ENCODE data around the gene TBX2. TPM values are rescaled to one million over a fixed set of nuclear protein-coding genes. Genes with fewer than 3 reads are reported as not detected.

The TBX2 gene
- total RNA-seq, 1 experiment from 2014 or later = 0.95 TPM

GRCh38 chr17:61402073-61402541 is 2.5 kb downstream of the TBX2 start:
- DNase-seq (ENCODE audit: low spot score) = no peak

- DNase-seq (ENCODE audit: low spot score) = no peak
Observed at GRCh38 chr17:61402978-61403800, 3.5 kb downstream of the TBX2 start.

DNA sequence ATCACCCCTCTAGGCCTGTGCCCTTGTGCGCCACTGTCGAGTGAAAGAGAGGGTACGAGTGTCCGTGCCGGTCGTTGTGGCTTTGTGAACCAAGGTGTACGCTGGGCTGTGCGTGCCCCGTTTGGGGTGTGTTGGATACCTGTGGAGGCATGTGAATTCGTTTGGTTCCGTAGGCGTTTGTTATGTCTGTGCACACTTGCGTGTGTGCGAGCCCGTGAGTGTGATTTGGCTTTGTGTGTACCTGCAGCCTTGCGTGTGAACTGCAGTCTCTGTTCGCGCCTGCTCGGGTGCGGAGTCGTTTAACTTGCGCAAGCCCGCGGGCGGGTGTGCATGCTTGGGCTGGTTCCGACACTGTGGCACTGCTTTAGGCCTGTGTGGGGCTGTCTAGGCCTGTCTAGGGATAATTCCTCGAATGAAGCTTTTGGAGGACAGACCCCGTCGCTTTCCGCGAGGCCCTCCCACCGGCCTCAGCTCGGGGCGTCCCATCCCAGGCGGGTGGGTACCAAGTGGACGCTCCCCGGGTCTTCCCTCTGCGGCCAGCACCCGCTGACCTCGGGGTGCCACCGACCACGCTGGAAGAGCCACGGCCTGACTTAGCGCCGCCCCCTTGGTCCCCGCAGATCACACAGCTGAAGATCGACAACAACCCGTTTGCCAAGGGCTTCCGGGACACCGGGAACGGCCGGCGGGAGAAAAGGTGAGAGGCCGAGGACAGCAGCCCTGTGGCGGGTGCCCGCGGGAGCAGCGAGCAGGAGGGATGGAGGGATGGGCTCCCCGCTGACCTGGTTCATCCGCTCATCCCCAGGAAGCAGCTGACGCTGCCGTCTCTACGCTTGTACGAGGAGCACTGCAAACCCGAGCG is 4.4 kb downstream of the TBX2 start:
- DNase-seq (ENCODE audit: low spot score) = no peak

- DNase-seq (ENCODE audit: low spot score) = no peak
Observed at GRCh38 chr17:61404663-61404912, 4.9 kb downstream of the TBX2 start.

- no peak for DNase-seq (ENCODE audit: low spot score)
Observed at GRCh38 chr17:61404913-61405685, 5.5 kb downstream of the TBX2 start.

GRCh38 chr17:61405686-61406536 is 6.3 kb downstream of the TBX2 start:
- no peak for DNase-seq (ENCODE audit: low spot score)

DNA sequence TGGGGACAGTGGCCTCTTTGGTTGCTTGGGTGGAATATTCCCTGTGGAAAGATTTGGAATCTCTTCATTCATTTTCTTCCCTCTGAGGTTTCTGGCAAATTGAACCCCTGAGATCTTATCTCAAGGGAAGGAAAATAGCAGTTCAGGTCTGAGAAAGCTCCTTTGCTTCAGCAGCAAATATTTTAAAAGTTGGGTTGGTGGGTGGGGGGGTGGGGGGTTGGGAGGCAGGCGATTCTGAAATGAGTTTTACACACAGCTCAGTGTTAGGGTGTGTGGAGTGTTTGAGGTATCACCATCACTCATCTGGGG is 6.8 kb downstream of the TBX2 start:
- DNase-seq (ENCODE audit: low spot score) = no peak

DNA sequence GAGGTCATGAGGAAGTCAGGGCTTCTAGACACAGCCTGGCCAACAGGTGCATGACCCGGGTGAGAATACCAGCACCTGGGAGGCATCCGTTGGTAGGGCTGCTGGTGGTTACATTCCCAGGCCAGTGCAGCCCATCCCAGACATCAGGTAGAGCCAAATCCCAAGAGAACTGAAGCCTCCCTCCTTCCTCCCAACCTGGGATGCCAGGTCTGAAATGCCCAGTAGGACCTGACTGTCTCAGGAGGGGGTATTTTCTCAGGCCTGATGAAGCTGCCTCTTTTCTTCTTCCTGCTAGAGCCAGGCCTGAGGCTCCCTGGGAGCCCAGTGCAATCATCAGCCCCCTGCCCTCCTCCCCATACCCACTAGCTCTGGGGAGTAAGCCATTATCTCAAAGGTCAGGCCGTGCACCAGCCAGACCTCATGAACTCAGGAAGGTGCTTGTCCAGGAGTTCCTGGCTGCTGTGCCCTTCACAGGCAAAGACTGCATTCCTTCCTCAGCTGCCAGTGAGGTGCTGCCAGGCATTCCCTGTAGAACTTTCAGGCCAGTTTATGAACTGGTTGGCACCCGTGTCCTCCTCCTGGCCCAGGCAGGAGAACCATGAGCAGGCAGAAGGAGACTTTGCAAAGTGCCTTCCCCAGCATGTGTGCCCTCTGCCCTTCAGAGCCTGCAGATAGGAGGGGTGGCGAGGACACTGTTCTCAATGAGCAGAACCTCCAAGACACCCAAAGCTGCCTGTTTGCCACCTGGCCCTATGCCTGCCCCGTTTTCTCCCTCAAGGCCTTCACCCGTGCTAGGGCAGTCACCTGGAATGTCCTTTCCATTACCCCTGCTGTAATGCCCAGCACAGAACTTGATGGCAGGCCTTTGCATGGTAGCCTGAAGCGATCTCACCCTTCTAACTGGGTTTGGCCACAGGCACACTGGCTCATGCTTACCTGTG is 7.6 kb downstream of the TBX2 start:
- DNase-seq (ENCODE audit: low spot score) = no peak

DNA sequence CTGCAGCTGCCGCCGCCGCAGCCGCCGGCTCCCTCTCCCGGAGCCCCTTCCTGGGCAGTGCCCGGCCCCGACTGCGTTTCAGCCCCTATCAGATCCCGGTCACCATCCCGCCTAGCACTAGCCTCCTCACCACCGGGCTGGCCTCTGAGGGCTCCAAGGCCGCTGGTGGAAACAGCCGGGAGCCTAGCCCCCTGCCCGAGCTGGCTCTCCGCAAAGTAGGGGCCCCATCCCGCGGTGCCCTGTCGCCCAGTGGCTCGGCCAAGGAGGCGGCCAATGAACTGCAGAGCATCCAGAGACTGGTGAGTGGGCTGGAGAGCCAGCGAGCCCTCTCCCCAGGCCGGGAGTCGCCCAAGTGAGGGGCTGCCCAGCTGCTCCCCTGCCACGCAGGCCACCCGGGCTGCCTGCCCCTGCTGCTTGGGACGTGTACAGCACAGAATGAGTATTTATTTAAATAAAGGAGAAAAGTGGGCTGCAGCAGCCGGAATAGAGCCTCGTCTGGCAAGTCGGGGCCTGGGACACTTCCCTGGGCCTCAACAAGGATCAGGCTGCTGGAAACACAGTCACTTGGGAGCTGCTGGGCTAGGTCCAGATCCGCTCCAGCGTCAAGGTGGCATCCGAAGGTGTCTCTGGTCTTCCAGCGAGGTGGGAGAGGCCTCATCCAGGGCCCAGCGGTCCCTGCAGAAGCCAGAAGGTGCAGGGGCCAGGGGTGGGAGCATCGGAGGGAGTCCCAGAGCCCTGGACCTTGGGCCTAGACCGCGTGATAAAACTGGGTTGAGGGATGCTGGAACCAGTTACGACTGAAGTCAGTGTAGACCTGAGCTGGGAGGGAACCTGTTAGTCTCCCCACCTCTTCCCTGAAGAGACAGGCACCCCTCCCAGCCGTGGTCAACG is 8.8 kb downstream of the TBX2 start:
- DNase-seq (ENCODE audit: low spot score) = no peak

DNA sequence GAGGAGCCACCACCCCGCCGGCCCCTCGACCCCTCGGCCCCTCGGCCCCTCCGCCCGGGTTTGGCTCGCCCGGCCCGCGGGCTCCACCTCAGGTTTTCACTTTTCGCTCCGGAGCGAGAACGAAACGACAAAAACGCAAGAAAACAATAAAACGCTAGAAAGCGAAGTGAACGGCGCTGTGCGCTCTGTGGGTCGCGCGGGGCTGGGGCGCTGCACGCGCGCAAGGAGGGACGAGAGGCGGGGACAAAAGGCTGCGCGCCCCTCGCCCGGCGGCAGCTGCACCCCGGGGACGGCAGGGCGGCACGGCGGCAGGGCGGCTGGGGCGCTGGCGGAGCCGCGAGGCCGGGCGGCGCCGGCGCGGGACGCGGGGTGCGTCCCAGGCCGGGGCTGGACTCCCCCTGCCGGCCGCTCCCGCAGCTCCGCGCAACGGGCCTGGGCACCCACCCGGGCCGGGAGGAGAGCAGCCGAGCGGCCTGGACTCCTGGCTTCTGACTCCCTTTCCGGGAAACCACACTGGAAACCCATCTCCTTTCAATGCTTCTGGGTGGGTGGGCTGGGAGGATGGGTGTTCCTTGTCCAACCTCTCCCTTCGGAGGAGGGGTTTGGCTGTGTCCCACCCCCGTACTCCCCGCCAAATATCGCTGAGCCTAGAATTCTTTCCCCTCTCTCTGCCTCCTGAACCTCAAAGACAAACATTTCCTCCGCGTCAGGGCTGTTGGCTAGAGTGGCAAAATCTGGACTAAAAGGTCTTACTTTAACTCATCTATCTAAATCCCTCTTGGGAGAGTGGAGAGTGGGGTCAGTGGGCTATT is 9.9 kb downstream of the TBX2 start:
- DNase-seq (ENCODE audit: low spot score) = no peak

- DNase-seq (ENCODE audit: low spot score) = no peak
Observed at GRCh38 chr17:61410141-61411010, 10.7 kb downstream of the TBX2 start.

DNA sequence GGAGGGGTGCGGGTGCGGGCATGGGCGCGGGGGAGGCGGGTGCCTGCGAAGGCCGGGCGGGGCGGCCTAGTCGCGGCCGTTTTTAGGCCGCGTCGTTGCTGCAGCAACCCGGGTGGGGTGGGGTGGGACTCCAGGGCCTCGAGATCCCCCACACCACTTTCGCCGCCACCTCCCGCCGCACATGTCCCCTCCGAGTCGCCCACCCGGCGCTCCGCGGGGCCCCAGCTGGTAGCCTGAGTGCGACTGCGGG is 11.3 kb downstream of the TBX2 start:
- DNase-seq (ENCODE audit: low spot score) = no peak

GRCh38 chr17:61411261-61412142 is 11.9 kb downstream of the TBX2 start:
- DNase-seq (ENCODE audit: low spot score) = no peak

GRCh38 chr17:61412143-61412859 is 12.7 kb downstream of the TBX2 start:
- no peak for DNase-seq (ENCODE audit: low spot score)

DNA sequence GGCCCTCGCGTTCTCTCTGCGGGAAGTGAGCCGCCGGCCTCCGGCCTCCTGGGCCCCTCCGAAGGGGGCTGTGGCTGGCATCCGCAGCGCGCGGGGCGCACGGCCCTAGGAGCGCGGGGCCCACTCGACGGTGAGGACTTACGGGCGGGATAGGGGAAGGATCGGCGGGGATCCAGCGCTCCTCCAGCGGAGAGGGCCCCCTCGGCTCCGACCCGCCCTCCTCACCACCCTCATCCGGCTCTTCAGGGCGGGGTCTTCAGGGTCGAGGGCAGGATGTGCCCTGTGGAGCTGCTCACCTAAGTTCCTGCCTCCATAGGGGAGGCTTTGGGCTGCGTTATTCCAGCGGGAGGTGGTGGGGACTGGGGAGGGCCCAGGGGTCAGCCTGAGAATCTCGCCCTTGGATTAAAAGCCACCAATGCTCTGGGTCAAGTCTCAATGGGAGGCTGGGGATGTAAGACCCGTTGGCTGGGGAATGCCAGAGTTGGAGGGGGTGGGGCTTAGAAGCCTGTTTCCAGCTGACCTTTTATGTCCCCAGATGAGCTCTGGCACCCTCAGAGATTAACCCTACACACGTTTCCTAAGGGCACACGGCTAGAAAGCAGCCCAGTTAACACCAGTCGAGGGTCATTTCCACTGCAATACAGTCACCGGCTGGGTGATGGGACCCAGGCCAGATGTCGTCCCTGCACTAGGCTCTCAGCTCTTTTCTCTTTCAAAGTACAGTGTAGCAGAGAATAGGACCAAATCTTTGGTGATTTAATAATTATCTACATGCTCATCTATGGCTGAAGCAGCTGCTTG is 13.4 kb downstream of the TBX2 start:
- DNase-seq (ENCODE audit: low spot score) = no peak

Measured in H4 (cell line).